NCI-H2107 (cell line): ENCODE data around the gene ANXA9.

Source experiments
- DNase-seq: peaks from one replicate; lab custom pipeline; 2025; lab: John Stamatoyannopoulos, UW

Gene ANXA9

DNA sequence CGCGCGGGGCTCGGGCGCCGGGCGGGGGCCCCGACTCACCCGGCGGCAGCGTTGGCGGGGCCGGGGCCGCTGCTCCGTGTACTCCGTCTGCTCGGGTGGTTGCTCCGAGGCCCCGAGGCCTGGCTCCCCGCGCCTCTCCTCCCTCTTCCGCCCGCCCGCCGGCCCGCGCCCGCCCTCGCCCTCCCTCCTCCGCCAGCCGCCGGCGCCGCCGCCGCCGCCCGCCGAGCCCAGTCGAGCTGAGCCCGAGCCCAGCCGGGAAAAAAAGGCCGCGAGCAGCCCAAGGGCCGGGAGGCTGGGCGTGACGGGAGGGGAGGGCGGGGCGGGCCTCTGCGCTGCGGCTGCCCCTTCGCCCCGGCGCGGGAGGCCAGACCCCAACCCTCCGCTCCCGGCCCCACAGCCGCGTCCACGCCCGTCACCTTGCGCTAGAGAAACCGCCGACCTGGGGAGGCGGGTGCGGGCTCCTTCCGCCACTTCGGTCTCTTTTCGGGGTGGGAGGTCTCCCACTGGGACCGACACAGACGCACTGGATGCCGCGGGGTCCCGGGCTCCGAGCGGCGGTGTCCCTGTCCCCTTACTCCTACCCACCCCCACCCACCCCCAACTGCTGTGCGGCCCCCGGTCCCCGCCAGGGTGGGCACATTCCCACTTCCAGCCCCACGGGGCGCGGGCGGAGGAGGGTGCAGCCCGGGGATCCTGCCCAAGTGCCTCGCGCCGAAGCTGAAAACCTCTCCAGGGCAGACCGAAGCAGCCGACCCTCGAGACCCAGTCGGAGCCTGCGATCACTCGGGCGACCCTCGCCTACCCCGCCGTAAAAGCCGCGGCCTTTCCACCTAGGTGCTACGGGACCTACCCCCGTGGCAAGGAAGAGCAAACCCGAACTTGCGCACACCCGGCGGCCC, 7.3 kb upstream of the ANXA9 start, which contains the start of gene CERS2:
Gene CERS2, minus strand, starts transcription at position 256 of the 899 bp plus-strand sequence. CDS start 5,745 bp downstream, outside the sequence.
- DNase-seq = peak; percentile 83

DNA sequence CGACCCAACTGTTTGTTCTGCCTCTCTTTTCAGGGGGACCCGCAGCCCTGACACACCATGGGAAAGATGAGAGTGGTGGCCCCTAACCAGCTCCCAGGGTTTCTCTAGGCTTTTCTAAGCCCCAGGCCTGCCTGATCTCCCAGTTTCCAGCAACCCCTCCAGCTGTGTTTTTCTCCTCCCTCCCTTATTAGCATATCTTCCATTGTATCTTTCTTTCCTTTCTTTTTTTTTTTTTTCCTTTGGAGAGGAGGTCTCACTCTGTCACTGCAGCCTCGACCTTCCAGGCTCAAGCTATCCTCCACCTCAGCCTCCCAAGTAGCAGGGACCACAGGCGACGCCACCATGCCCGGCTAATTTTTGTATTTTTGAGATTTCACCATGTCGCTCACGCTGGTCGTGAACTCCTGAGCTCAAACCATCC, 5.7 kb upstream of the ANXA9 start:
- no peak for DNase-seq

GRCh38 chr1:150976879-150977694, 5.0 kb upstream of the ANXA9 start:
- DNase-seq = no peak

DNA sequence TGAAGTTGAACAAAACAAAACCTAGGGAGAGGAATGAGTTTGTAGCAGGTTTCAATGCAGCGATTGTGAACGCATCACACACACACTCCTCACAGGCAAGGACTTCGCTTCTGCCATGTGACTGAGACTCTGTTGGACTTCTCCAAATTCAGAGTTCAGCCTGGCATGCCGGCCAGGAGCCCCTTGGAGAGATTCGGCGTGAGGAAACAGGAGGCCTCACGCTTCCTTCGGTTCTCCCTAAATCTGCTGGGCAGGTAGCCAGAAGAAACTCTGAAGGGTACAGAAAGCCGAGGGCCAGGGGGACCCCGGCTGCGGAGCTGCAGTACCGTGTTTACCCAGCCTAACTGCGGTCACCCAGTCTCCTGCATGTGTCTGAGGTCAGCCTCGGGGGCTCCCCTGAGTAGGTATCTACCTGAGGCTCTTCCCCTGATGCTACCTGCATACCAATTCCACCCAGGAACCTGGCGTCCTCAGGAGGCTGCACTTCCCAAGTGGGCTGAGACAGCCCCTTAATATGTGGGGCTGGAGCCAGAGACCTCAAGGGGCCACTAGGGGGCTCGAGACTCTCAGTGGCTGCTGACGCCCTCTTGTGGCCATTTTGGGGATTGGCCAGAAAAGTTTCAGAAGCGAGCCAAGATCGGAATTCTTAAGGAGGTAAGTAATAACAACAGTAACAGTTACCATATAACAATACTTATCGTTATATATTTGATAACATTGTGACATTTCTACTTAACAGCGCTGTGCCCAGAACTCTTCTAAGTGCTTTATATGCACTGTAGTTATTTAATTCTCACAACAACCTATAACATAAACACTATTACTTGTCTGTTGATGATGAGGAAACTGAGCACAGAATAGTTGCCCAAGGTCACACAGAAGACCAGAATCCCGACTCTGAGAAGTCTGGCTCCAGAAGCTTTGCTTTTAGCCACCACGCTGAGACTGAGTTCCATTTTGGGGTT, 2.7 kb upstream of the ANXA9 start:
- peak; percentile 82 for DNase-seq

DNA sequence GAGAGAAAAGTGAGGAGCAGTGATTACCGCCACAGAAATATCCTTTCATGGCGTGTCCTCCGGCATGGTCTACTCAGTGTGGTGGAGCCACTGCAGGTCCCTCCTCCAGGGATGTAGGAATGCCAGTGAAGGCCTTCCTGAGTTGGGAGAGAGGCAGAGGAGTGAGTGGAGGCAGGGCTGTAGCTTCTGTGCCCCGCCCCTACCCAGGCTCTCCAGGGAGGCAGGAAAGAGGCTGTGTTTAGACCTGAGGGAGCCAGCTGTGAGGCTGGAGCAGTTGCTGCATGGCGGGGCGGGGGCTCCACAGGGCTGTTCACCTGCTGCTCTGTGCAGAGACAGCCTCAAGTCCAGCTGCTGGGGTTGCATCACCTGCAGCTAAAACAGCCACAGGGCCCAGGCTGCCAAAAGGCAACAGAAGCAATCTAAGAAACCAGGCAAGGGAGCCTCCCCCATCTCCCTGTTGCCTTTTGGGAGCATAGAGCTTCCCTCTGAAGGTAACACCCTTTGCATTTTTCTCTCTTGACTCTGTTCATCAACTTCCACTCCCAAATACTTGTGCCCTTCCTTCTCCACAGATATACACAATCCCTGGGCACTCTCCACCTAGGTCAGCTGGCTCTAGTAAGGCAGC, 801 bp upstream of the ANXA9 start:
- peak; percentile 80 for DNase-seq

- no peak for DNase-seq
These were observed 3.2 kb downstream of the ANXA9 start for GRCh38 chr1:150985179-150985825.

GRCh38 chr1:150987924-150988323, 5.8 kb downstream of the ANXA9 start:
- DNase-seq = no peak

- DNase-seq = no peak
These were observed 10.5 kb downstream of the ANXA9 start for GRCh38 chr1:150992626-150993025.

GRCh38 chr1:150994248-150994647, 12.2 kb downstream of the ANXA9 start:
- no peak for DNase-seq

DNA sequence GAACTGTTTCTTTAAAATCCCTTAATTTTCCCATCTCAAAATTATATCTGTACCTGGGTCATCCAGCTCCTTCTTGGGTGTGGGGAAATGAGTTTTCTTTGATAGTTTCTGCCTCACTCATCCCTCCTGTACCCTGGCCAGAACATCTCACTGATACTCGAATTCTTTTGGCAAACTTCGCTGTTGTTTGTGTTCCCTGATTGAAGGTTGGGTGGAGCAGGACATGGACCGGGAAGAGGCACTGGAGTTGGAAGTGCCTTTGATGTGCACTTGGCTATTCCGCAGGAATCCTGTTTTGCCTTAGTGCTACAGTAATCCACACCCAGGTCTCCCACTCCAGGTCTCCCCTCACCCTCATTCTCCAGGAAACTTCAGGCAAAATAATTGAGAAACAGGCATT, 13.4 kb downstream of the ANXA9 start:
- no peak for DNase-seq

DNA sequence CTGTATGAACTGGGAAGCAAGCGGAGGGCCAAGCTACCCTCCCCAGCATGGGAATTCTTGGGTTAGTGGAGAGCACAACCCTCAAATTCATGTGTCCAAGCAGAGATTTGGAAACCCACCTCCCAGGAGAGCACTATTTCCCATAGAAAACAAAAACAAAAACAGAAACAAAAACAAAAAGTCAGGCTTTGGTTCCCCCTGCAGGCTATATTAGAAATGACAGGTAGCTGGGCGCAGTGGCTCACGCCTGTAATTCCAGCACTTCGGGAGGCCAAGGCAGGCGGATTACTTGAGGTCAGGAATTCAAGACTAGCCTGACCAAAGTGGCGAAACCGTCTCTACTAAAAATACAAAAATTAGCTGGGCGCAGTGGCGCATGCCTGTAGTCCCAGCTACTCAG, 13.8 kb downstream of the ANXA9 start:
- no peak for DNase-seq

DNA sequence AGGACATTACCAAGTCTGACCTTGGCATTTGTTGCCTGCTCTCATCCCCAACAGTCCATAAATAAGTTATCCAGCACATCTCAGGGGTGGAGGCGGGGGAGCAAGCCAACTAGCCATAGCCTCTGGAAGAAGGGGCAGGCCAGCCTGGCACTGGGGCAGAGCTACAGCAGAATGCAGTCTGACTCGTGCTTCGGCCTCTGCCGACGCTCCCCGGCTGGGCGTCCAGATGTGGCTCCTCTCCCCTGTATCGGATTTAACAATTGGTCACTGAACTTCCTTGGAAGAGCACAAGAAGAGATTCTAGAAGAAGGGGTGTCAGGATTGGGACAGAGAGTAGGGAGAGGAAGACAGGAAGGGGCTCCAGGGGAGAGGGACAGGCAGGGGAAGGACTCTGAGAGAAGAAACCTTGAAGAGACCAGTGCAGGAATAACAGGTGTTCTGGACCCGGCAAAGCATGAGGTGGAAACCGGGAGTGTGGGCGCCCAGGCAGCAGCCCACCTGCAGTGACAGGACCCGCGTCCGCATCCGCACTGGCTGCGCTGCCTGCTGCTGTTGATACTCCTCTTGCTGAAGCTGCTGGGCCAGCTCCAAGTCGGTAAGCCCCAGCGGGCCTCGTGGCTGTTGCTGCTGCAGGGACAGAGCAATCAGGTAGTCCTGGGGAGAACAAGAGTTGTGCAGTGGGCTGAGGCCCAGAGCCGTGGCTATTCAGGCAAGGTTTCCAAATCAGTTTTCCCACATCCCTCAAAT, 15.2 kb downstream of the ANXA9 start:
- no peak for DNase-seq

DNA sequence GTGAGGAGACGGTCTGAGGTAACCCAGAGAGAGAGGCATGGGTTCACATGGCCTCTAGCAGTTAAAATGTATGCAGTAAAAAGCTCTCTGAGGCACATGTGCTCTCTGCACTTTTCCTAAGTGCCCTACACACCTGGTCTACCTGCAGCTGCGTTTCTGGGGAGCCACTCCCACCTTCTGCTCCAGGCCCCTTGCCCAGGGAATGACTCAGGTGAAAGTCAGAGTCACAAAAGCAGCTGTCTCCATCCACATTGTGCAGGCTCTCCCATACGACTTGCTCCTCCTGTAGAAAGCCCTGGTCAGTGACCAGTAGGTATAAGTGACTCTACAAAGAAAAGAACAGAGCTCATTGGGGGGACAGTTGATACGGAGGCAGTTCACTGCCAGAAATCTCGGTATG, 15.9 kb downstream of the ANXA9 start:
- DNase-seq = no peak

DNA sequence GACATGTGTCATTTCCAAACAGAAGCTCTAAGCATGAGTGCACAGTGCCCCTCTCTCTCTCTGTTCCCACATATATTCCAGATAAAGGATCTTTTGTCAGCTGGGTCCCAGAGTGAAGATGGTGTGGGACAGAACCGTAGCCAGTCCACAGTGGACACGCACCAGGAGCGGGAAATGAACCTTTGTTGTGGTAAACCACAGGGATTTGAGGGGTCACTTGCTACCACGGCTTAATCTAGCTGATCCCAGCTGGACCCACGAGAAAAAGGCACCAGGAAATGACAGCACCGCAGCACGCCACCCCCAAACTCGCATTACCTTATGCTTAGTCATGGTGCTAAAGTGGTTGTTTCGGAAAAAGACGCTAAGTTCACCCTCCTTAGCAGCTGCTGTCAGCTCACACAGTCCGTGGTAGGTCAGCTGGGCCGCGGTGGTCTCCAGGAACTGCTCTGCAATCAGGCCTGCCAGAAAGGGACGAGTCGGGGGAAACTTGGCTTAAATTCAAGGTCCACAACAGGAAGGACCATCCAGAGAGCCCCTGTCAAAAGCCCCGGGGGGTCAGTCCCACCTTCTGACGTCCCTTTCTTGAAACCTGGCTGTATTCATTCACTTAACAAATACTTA, 17.1 kb downstream of the ANXA9 start:
- DNase-seq = no peak

DNA sequence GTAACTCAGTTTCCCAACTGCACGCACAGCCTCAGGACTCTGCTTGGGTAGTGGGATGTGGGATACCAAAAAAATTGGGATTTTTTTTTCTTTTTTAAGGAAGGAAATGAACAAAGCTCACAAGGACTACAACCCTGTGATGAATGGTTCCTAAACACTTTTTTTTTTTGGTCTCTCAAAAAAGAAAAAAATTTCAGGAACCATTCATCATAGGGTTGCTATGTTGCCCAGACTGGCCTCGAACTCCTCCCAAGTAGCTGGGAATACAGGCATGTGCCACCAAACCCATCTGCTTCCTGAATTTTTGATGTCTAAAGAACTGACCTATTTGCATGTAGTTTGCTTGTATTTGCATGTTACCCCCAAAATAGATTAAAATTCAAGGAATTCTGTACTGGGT, 17.8 kb downstream of the ANXA9 start:
- DNase-seq = no peak

- DNase-seq = no peak
These were observed 18.3 kb downstream of the ANXA9 start for GRCh38 chr1:151000408-151000807.

DNA sequence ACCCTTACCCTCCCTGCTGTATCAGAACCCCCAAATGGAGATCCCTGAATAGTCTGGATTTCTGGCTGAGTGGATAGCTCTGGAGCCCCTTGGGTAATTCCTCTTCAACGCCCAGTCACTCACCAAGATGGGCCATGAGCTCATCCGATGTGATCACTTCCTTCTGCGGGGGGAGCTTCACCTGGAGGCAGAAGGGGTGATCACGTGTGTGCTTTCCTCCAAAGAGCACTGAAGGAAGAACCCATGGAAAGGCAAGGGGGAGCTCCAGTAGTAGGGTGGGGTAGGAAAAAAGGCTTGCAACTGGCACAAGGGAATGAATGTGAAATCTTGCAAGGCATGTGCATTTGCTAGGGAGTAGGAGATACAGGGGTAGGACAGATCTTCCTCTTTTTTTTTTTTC, 19.5 kb downstream of the ANXA9 start:
- DNase-seq = no peak

GRCh38 chr1:151002051-151002450, 20.0 kb downstream of the ANXA9 start:
- no peak for DNase-seq

DNA sequence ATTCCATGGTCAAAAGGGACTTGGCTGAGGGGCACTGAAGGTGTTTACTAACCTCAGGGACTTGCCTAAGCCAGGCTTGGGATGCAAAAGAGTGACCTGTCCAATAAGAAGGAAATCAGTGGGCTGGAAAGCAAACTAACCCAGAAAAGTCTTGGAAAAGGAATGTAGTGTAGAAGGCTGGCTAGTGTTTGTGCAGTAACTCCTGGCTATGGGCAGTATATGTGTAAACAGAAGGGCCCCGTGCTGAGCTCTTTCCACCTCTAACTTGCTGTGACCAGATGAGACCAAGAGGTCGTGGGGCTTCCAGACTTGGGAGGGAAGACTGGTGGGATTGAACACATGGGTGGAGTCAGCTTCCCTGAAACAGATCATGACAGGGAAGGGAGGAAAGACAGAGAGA, 20.5 kb downstream of the ANXA9 start:
- no peak for DNase-seq

GRCh38 chr1:151003180-151003579, 21.1 kb downstream of the ANXA9 start:
- DNase-seq = no peak
